IPS-18a (cell line): ENCODE results near the gene C5orf34.
"Not testable (repeated sequence)": the region's sequence is repeated elsewhere in the genome, so short reads cannot be mapped to it uniquely, and the experiment has no call there.

ENCODE experiments used
- H3K27ac ChIP-seq: one replicate; pipeline ENCODE4 v1.5.1; 2013; ENCODE audit warnings: low read length
- H3K27me3 ChIP-seq: one replicate; pipeline ENCODE4 v1.6.1; 2013; ENCODE audit warnings: mild to moderate bottlenecking, low read length; ENCODE audit not compliant: control insufficient read depth, insufficient read depth
- H3K36me3 ChIP-seq: one replicate; pipeline ENCODE4 v1.6.1; 2013; ENCODE audit warnings: low read depth, low read length; ENCODE audit not compliant: control insufficient read depth
- H3K4me1 ChIP-seq: one replicate; pipeline ENCODE4 v1.6.1; 2013; ENCODE audit warnings: low read depth, low read length; ENCODE audit not compliant: control insufficient read depth
- H3K4me3 ChIP-seq: one replicate; pipeline ENCODE4 v1.5.1; 2013; ENCODE audit warnings: low read length
- H3K9ac ChIP-seq: one replicate; pipeline ENCODE4 v1.6.1; 2013; ENCODE audit warnings: mild to moderate bottlenecking, low read length, moderate library complexity
- H3K9me3 ChIP-seq: one replicate; pipeline ENCODE4 v1.6.1; 2013; ENCODE audit warnings: low read depth, low read length; ENCODE audit not compliant: control insufficient read depth

The C5orf34 gene

GRCh38 chr5:43469671-43470391 lies 45.1 kb downstream of the C5orf34 start:
- Histone ChIP-seq H3K4me1 (no peaks in the 10 kb centered on the region), H3K9me3 (no peaks in the 10 kb centered on the region), H3K9ac (no peak overlapping the region), H3K27ac (no peak overlapping the region), H3K4me3 (no peak overlapping the region), H3K27me3 (no peaks in the 10 kb centered on the region), H3K36me3 (no peaks in the 10 kb centered on the region)

DNA sequence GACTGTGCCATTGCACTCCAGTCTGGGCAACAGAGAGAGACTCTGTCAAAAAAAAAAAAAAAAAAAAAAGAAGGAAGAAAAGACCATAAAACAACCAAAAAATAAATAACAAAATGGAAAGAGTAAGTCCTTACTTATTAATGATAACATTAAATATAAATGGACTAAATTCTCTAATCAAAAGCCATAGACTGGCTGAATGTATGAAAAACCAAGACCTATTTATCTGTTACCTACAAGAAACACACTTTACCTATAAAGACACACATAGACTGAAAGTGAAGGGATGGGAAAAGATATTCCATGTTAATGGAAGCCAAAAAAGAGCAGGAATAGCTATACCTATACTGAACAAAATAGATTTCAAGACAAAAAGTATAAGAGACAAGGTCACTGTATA lies 47.8 kb downstream of the C5orf34 start:
- Histone ChIP-seq H3K9me3 (no peaks in the 10 kb centered on the region), H3K36me3 (no peaks in the 10 kb centered on the region), H3K4me3 (no peak overlapping the region), H3K4me1 (no peaks in the 10 kb centered on the region), H3K9ac (no peak overlapping the region), H3K27me3 (no peaks in the 10 kb centered on the region), H3K27ac (no peak overlapping the region)

- not testable (repeated sequence) for H3K9me3 ChIP-seq, H3K9ac ChIP-seq, H3K27ac ChIP-seq, H3K27me3 ChIP-seq, H3K36me3 ChIP-seq, H3K4me1 ChIP-seq, H3K4me3 ChIP-seq
These were observed 49.5 kb downstream of the C5orf34 start for GRCh38 chr5:43465455-43465854.

DNA sequence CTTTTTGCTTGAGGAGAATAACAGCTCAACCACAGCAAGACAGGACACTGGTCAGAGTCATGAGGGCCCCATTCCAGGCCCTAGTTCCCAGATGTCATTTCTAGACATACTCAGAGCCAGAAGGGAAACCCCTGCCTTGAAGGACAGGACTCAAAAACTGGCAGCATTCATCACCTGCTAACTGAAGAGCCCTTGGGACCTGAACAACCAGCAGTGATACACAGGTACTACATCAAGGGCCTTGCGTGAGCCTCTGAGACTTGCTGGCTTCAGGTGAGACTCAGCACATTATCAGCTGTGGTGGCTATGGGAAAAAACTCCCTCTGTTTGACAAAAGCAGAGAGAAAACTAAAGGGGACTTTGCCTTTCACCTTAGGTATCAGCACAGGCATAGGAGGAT lies 53.9 kb downstream of the C5orf34 start:
- Histone ChIP-seq H3K4me3 (no peak overlapping the region), H3K36me3 (no peaks in the 10 kb centered on the region), H3K9ac (no peak overlapping the region), H3K9me3 (peaks cover 6% of the 10 kb centered on the region), H3K4me1 (no peaks in the 10 kb centered on the region), H3K27me3 (no peaks in the 10 kb centered on the region), H3K27ac (no peak overlapping the region)

GRCh38 chr5:43456556-43456955 lies 58.4 kb downstream of the C5orf34 start:
- peaks cover 6% of the 10 kb centered on the region for H3K9me3 ChIP-seq
- no peak overlapping the region for H3K9ac ChIP-seq
- H3K27me3 ChIP-seq: no peaks in the 10 kb centered on the region
- no peaks in the 10 kb centered on the region for H3K4me1 ChIP-seq
- no peaks in the 10 kb centered on the region for H3K36me3 ChIP-seq
- H3K4me3 ChIP-seq: no peak overlapping the region
- H3K27ac ChIP-seq: no peak overlapping the region

GRCh38 chr5:43441575-43441974 lies 73.4 kb downstream of the C5orf34 start:
- H3K36me3 ChIP-seq, H3K27me3 ChIP-seq, H3K27ac ChIP-seq, H3K9ac ChIP-seq, H3K4me3 ChIP-seq, H3K4me1 ChIP-seq, H3K9me3 ChIP-seq: not testable (repeated sequence)

DNA sequence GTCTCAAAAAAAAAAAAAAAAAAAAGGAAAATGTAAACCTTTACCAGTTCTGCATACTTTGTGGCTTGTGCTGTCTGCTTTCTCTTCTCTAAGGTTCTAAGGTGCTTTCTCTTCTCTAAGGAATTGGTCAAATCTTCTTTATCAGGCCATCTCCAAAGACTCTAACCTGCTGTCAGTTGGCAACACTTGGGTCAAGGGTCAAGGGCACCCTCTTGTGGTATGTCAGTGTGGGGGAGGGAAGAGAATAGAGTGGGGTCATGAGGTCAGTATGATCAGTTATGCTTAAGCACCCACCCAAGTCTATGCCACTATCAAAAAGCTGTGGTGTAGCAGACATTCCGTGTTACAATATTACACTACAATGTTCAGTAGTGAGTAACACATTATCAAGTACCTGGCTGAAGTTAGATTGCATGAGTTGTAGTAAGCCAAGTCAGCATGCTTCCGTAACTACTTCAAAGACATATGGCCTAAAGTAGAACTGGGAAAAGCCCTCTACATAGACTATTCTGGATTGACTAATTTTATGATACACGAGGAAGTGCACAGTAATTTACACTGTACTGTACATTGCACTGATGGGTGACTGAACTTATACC lies 77.8 kb downstream of the C5orf34 start:
- Histone ChIP-seq H3K36me3 (no peaks in the 10 kb centered on the region), H3K9ac (no peak overlapping the region), H3K27me3 (no peaks in the 10 kb centered on the region), H3K27ac (no peak overlapping the region), H3K9me3 (no peaks in the 10 kb centered on the region), H3K4me3 (no peak overlapping the region), H3K4me1 (peaks cover 7% of the 10 kb centered on the region)
